HG03175 (cell line): ENCODE data around the gene ARMC10.
"Not testable (repeated sequence)": the region's sequence is repeated elsewhere in the genome, so short reads cannot be mapped to it uniquely, and the experiment has no call there.

ENCODE experiments used
- ATAC-seq: cut with Tn5 transposase; IDR thresholded peaks from one replicate; pipeline ENCODE4 v1.9.1; 2021; ENCODE audit warnings: mild to moderate bottlenecking, moderate library complexity; ENCODE audit not compliant: unreplicated experiment

Gene ARMC10

GRCh38 chr7:103077318-103077717, 2.4 kb downstream of the ARMC10 start:
- ATAC-seq = no peak

- ATAC-seq = not testable (repeated sequence)
Measured at GRCh38 chr7:103078226-103078625, 3.3 kb downstream of the ARMC10 start.

- no peak for ATAC-seq
Measured at GRCh38 chr7:103079836-103080235, 4.9 kb downstream of the ARMC10 start.

GRCh38 chr7:103080923-103081322, 6.0 kb downstream of the ARMC10 start:
- ATAC-seq = no peak

- no peak for ATAC-seq
Measured at GRCh38 chr7:103082497-103082896, 7.6 kb downstream of the ARMC10 start.

GRCh38 chr7:103083210-103083609, 8.3 kb downstream of the ARMC10 start:
- ATAC-seq = no peak

- ATAC-seq = not testable (repeated sequence)
Measured at GRCh38 chr7:103092321-103092720, 17.4 kb downstream of the ARMC10 start.

- ATAC-seq = no peak
Measured at GRCh38 chr7:103093429-103093828, 18.5 kb downstream of the ARMC10 start.

GRCh38 chr7:103094102-103094501, 19.2 kb downstream of the ARMC10 start:
- ATAC-seq = no peak

GRCh38 chr7:103095558-103095957, 20.6 kb downstream of the ARMC10 start:
- ATAC-seq = not testable (repeated sequence)

GRCh38 chr7:103097041-103097440, 22.1 kb downstream of the ARMC10 start:
- no peak for ATAC-seq

GRCh38 chr7:103100348-103100747, 25.4 kb downstream of the ARMC10 start:
- ATAC-seq = no peak

GRCh38 chr7:103101543-103101942, 26.6 kb downstream of the ARMC10 start:
- ATAC-seq = no peak

- ATAC-seq = no peak
Measured at GRCh38 chr7:103106005-103106702, 31.2 kb downstream of the ARMC10 start.

- not testable (repeated sequence) for ATAC-seq
Measured at GRCh38 chr7:103106703-103107070, 31.7 kb downstream of the ARMC10 start.

GRCh38 chr7:103113164-103113563, 38.2 kb downstream of the ARMC10 start:
- ATAC-seq = no peak

GRCh38 chr7:103114576-103115008, 39.7 kb downstream of the ARMC10 start:
- no peak for ATAC-seq

GRCh38 chr7:103115771-103116170, 40.8 kb downstream of the ARMC10 start:
- ATAC-seq = no peak

GRCh38 chr7:103116511-103116910, 41.6 kb downstream of the ARMC10 start:
- no peak for ATAC-seq

- ATAC-seq = no peak
Measured at GRCh38 chr7:103116991-103117390, 42.1 kb downstream of the ARMC10 start.

- ATAC-seq = no peak
Measured at GRCh38 chr7:103117465-103117864, 42.5 kb downstream of the ARMC10 start.

GRCh38 chr7:103119791-103120291, 44.9 kb downstream of the ARMC10 start:
- no peak for ATAC-seq

GRCh38 chr7:103120362-103120761, 45.4 kb downstream of the ARMC10 start:
- no peak for ATAC-seq
